ENCODE results near the gene SIPA1L2. TPM values are rescaled to one million over a fixed set of nuclear protein-coding genes. Genes with fewer than 3 reads are reported as not detected.

Gene SIPA1L2
- total RNA-seq, 1 experiment from 2014 or later, result 5.1 TPM

- no peak for DNase-seq (ENCODE audit: low spot score)
Observed at GRCh38 chr1:232650418-232650817, 20.5 kb upstream of the SIPA1L2 start.

GRCh38 chr1:232648316-232648715 lies 18.4 kb upstream of the SIPA1L2 start:
- DNase-seq (ENCODE audit: low spot score), result no peak

GRCh38 chr1:232644209-232644608 lies 14.3 kb upstream of the SIPA1L2 start:
- no peak for DNase-seq (ENCODE audit: low spot score)

- no peak for DNase-seq (ENCODE audit: low spot score)
Observed at GRCh38 chr1:232643251-232643650, 13.3 kb upstream of the SIPA1L2 start.

GRCh38 chr1:232641507-232641906 lies 11.6 kb upstream of the SIPA1L2 start:
- DNase-seq (ENCODE audit: low spot score), result no peak

- DNase-seq (ENCODE audit: low spot score), result no peak
Observed at GRCh38 chr1:232636799-232637198, 6.9 kb upstream of the SIPA1L2 start.

- peak; percentile 69 for DNase-seq (ENCODE audit: low spot score)
Observed at GRCh38 chr1:232635778-232636356, 5.9 kb upstream of the SIPA1L2 start.

- DNase-seq (ENCODE audit: low spot score), result no peak
Observed at GRCh38 chr1:232635279-232635678, 5.3 kb upstream of the SIPA1L2 start.

GRCh38 chr1:232634096-232634495 lies 4.2 kb upstream of the SIPA1L2 start:
- peak; percentile 75 for DNase-seq (ENCODE audit: low spot score)

- DNase-seq (ENCODE audit: low spot score), result peak; percentile 12
Observed at GRCh38 chr1:232630894-232631195, 912 bp upstream of the SIPA1L2 start.

GRCh38 chr1:232629250-232630046 lies 485 bp downstream of the SIPA1L2 start:
- DNase-seq (ENCODE audit: low spot score), result peak; percentile 33

- peak; percentile 39 for DNase-seq (ENCODE audit: low spot score)
Observed at GRCh38 chr1:232628335-232629249, 1.3 kb downstream of the SIPA1L2 start.

- DNase-seq (ENCODE audit: low spot score), result peak; percentile 78
Observed at GRCh38 chr1:232627645-232628334, 2.1 kb downstream of the SIPA1L2 start.

- DNase-seq (ENCODE audit: low spot score), result no peak
Observed at GRCh38 chr1:232627171-232627570, 2.8 kb downstream of the SIPA1L2 start.

GRCh38 chr1:232626452-232626851 lies 3.5 kb downstream of the SIPA1L2 start:
- no peak for DNase-seq (ENCODE audit: low spot score)

- no peak for DNase-seq (ENCODE audit: low spot score)
Observed at GRCh38 chr1:232625319-232625868, 4.5 kb downstream of the SIPA1L2 start.

- DNase-seq (ENCODE audit: low spot score), result no peak
Observed at GRCh38 chr1:232624546-232625281, 5.2 kb downstream of the SIPA1L2 start.

- no peak for DNase-seq (ENCODE audit: low spot score)
Observed at GRCh38 chr1:232622981-232623380, 7.0 kb downstream of the SIPA1L2 start.

- DNase-seq (ENCODE audit: low spot score), result no peak
Observed at GRCh38 chr1:232622378-232622777, 7.6 kb downstream of the SIPA1L2 start.

GRCh38 chr1:232621050-232621449 lies 8.9 kb downstream of the SIPA1L2 start:
- DNase-seq (ENCODE audit: low spot score), result no peak
